HG03571 (cell line): ENCODE measurements around the gene FAM50A.
A peak's percentile ranks its signal among the peaks of the same experiment; 100 is the strongest.
"Not testable (repeated sequence)": the region's sequence is repeated elsewhere in the genome, so short reads cannot be mapped to it uniquely, and the experiment has no call there.

Experiments used
- ATAC-seq: cut with Tn5 transposase; IDR thresholded peaks from one replicate; pipeline ENCODE4 v1.9.1; 2021; ENCODE audit not compliant: unreplicated experiment

Gene FAM50A

GRCh38 chrX:154481911-154482601 lies 38.1 kb downstream of the FAM50A start:
- ATAC-seq: no peak

GRCh38 chrX:154482786-154483185 lies 38.8 kb downstream of the FAM50A start:
- no peak for ATAC-seq

GRCh38 chrX:154483325-154483724 lies 39.4 kb downstream of the FAM50A start:
- no peak for ATAC-seq

- no peak for ATAC-seq
Measured at GRCh38 chrX:154484255-154485149, 40.6 kb downstream of the FAM50A start.

- no peak for ATAC-seq
Measured at GRCh38 chrX:154485150-154486051, 41.5 kb downstream of the FAM50A start.

GRCh38 chrX:154486052-154486395 lies 42.1 kb downstream of the FAM50A start:
- no peak for ATAC-seq

- no peak for ATAC-seq
Measured at GRCh38 chrX:154486396-154487207, 42.7 kb downstream of the FAM50A start, which contains the start of gene UBL4A. TSS of gene UBL4A (minus strand) at chrX:154486615. CDS start at chrX:154486584, 31 bp downstream.

- no peak for ATAC-seq
Measured at GRCh38 chrX:154487518-154488290, 43.8 kb downstream of the FAM50A start.

GRCh38 chrX:154488336-154489075 lies 44.6 kb downstream of the FAM50A start:
- ATAC-seq: no peak

- ATAC-seq: no peak
Measured at GRCh38 chrX:154489182-154489581, 45.2 kb downstream of the FAM50A start.

GRCh38 chrX:154490021-154490413 lies 46.1 kb downstream of the FAM50A start:
- peak; percentile 21 for ATAC-seq

- ATAC-seq: peak; percentile 76
Measured at GRCh38 chrX:154490414-154491083, 46.6 kb downstream of the FAM50A start, which contains the start of gene SLC10A3. TSS of gene SLC10A3 (minus strand) at chrX:154490629. CDS start at chrX:154488940, 1,689 bp downstream.

- ATAC-seq: no peak
Measured at GRCh38 chrX:154494715-154495114, 50.8 kb downstream of the FAM50A start.

GRCh38 chrX:154495472-154495922 lies 51.6 kb downstream of the FAM50A start:
- ATAC-seq: no peak

- ATAC-seq: not testable (repeated sequence)
Measured at GRCh38 chrX:154496591-154497137, 52.7 kb downstream of the FAM50A start.
